HS-27A (cell line): ENCODE results near the gene ADAM8.
"Not testable (repeated sequence)": the region's sequence is repeated elsewhere in the genome, so short reads cannot be mapped to it uniquely, and the experiment has no call there.

Experiments used
- DNase-seq: peaks from one replicate; pipeline ENCODE4 v3.0.0-alpha.2; 2012; ENCODE audit warnings: low read depth, missing footprints

Gene ADAM8

DNA sequence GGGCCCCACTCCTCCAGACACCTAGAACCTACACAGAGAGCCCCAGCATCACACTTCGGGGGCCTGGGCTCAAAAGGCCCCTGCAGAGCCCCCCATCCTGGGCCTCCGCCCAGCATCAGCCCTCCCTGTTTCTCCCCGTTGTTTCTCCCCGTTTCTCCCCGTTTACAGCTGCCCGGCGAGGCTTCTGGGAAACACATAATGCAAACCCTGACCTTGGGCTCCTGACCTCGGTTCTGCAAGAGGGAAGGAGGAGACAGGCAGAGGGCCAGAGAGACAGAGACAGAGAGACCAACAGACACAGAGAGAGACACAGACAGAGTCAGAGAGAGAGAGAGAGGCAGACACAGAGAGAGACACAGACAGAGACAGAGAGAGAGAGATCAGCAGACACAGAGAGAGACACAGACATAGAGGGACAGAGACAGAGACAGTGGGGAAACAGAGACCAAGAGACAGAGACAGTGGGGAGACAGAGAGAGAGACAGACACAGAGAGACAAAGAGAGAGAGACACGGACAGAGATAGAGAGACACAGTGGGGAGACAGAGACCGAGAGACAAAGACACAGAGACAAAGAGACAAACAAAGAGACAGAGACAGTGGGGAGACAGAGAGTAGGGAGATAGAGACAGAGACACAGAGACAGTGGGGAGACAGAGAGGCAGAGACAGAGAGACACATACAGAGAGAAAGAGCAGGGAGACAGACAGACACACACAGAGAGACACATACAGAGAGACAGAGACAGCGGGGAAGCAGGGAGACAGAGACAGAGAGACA is 26.5 kb downstream of the ADAM8 start:
- DNase-seq, result no peak

DNA sequence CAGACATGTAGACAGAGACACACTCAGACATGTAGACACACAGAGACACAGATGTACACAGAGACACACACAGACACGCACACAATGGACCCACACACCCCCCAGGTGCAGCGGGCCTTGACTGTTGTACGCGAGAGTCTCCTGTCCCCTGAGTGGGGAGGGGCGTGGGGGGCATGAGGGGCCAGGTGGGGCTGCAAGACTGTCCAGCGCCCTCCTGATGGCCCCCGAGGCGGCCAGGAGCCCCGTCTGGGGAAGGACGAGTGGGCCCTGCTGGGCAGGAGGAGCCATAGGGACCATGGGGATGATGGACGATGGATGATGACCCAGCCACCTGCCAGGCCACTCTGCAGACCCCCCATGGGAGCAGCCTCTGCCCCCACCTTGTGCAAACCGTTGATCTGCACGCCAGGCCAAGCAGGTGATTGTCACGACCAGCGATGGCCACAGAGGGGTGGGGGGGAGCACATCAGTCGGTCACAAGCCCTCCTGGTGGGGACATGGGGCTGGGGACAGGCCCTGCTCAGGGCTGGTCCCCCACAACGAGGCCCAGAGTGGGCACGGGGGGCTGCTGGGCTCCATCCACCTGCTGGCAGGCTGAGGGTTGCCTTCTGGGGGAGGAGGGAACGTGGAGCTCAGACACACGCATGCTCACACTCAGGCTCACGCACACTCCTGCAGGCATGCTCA is 27.4 kb downstream of the ADAM8 start:
- no peak for DNase-seq

GRCh38 chr10:133248334-133248715 is 28.3 kb downstream of the ADAM8 start:
- DNase-seq, result no peak

DNA sequence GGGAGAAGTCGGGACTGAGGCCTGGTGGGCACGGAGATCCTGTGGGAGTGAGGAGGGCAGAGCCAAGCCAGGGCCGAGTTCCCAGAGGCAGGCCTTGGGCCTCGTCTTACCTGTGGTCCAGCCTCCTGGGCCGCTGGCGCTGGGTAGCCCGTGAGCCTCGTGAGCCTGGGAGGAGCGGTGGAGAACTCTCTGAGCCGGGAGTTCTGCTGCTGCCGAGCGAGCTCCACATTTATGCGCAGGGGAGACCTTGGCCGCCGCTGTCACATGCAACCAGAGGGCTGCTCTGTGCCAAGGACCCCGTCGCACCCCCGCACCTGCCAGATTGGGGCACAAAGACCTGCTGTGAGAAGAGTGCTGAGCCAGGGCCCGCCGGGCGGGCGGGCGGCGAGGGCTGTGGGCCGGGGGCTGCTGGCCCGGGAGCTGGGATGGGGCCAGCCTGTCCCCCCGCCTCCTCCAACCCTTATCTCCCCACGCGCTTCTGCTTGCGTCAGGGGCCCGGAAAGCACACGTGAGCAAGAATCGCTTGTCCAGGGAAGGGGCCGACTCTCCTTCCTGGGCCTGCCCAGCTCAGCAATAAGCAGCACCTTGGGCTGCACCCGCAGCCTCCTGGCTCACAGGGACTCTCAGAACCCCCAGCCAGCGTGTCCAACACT is 28.9 kb downstream of the ADAM8 start:
- no peak for DNase-seq

- DNase-seq, result no peak
Observed at GRCh38 chr10:133246236-133246626, 30.4 kb downstream of the ADAM8 start.

DNA sequence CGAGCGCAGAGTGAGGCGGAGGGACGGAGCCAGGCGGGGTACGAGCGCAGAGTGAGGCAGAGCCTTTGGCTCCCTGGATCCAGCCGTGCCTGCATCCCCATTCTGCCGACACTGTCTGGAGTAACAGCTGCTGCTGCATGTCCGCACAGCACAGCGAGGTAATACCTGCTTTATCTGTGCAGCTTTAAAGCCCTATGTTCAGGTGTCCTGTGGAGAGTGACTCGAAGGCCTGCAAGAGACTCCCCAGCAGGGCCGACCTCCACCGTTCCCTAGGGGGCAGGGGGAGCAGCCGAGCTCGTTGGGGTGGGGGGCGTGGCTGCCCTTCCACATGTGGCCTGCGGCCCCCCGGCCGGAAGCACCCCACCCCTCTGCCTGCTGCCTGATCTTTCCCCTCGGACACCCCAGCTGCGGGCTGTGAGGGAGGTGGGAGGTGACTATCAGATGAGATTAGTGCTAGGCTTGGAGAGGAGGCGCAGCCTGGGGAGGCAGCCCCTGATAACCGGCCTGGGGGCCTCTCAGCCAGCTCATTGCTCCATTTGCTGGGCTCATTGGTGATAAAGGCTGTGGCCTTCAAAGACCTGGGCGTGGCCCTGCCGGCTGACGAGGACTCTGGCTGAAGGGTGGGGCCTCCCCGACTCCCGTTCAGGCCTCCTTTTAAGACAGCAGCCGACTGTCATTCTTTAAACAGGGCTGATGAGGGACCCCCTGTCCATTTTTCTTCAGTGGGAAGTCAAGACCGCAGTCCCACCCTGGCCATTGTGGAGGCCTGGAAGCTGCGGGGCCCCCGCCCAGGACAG is 31.0 kb downstream of the ADAM8 start:
- no peak for DNase-seq

DNA sequence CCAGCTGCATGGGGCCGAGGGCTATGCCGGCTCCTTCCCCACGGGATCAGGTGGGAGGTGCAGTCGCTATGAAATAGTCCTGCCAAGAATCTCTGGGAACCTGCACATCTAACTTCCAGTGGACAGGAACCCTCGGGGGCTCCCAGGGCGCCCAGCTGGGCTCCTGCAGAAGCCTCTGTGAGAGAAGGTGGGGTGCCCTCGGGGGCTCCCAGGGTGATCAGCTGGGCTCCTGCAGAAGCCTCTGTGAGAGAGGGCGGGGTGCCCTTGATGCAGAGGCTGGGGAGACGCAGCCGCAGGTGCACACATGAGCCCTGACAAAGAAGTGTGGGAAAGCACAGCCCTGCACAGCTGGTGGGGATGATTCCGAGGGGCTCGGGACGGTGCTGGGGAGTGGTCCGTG is 33.1 kb downstream of the ADAM8 start:
- no peak for DNase-seq

- DNase-seq, result no peak
Observed at GRCh38 chr10:133242611-133243356, 33.9 kb downstream of the ADAM8 start.

GRCh38 chr10:133241501-133242205 is 35.0 kb downstream of the ADAM8 start:
- DNase-seq, result no peak

DNA sequence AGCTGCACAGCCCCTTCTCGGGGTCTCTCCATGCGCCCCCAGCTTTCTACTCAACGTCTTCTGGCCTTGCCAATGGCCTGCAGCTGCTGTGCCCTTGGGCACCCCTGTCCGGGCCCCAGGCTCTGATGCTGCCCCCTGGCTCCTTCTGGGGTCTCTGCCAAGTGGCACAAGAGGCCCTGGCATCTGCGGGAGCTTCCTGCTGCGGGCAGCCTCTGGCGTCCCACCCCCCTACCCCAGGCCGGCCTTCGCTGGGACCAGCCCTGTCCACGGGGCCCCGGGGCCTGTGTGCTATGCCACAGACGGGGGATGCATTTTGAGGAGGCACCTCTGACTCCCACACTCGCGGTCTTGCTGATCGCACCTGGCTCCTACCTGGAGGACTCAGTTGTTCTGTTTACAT is 36.7 kb downstream of the ADAM8 start:
- no peak for DNase-seq

DNA sequence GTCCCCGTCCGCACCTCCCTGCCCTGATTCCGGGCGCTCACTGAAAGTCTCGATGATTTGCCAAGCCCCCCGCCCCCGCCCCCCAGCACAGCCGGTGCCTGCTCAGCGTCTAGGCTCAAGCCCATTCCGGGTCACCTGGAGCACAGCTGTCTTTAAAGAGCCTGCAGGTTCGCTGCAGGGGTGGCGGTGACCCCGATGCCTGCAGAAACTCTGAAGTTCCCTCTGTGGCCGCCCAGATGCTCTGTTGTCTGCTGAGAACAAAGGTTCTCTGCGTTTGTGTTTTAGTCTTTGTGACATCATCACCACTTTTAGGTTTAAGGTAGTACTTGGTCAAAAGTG is 38.2 kb downstream of the ADAM8 start:
- DNase-seq, result no peak

DNA sequence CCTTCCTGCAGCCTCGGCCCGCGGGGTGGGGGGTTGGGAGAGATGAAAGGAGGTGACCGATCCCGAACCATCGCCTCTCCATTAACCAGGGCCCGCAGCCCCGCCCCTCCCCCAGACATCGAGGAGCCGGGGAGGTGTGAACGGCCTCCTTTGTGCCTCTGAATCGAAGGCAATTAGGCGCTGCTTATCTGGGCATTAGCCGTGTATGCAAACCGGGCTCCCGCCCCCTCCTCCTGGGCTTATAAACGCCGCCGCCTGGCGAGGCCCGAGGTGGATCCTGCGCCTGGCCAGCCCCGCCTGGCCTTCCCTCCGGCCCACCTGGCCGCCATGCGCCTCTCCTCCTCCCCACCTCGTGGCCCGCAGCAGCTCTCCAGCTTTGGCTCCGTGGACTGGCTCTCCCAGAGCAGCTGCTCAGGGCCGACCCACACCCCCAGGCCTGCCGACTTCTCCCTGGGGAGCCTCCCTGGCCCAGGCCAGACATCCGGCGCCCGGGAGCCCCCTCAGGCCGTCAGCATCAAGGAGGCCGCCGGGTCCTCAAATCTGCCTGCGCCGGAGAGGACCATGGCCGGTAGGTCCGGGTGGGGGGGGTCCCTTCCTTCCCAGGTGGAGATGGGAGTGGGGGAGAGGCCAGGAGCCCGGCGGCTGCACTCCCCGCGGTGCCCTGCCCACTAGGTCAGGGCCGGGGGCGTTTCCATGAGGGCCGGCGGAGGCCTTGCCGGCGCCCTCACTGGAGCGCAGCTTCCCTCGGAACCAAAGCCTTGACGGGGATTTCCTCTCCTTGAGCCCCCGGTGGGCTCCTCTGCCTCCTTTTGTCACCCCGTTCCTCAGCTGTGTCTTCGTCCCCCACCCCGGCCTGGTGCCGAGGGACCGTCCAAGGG is 38.8 kb downstream of the ADAM8 start, which contains the start of gene VENTX:
TSS of gene VENTX (plus strand) at position 268 of the 878 bp plus-strand sequence. CDS start at position 328, 60 bp downstream.
- DNase-seq, result no peak

DNA sequence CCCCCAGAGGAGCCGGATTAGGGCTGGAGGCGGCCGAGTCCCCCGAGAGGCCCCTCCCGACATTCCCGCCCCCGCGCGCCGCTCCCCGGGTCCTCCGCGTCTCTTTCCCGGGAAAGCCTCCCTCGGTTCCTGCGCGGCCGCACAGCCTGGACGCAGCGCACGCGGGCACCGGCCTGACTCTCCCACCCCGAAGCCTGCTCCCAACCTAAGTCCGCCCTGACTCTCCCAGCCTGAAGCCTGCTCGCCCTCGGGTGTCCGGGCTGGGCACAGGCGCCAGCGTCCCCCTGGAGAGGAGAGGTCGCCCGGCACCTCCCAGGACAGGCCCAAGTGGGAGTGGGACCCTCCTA is 39.5 kb downstream of the ADAM8 start:
- no peak for DNase-seq

DNA sequence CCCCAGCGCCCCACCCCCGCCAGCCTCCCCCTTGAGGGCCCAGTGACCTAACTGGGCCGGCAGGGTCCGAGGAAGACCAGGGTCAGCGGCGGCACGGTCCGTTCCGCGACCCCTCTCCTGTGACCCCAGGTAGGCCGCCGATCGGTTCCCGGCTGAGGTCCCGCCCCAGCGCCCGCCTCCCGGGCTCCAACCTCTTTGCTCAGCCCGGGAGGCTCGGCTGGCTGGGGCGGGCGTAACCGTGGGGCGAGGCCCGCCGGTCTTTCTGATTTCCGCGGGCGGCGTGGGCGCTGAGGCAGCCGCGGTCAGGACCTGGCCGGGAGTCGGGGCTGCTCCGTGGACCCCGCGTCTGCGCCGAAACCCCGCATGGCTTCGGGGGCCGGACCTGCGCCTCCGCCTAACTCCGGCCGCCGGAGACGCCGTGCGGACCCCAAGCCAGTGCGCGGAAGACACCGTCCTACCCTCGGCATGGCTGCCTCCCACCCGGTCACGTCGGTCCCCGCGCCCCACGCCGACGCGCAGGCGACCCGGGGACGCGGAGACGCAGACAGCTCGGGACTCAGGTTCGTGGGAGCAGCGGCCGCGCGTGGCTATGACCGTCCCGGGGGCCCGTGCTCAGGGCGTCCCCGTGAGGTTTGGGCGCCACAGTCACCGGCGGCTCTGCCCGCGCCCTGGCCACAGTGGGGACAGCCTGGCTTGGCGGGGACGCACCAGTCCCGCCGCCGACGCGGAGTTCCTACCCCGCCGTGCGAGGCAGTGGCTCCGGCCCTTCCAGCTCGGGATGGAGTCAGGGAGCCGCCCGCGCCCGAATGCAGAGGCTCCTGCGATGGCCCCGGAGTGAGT is 40.0 kb downstream of the ADAM8 start:
- DNase-seq, result no peak

GRCh38 chr10:133235932-133236331 is 40.7 kb downstream of the ADAM8 start:
- no peak for DNase-seq

- no peak for DNase-seq
Observed at GRCh38 chr10:133235265-133235855, 41.3 kb downstream of the ADAM8 start.

DNA sequence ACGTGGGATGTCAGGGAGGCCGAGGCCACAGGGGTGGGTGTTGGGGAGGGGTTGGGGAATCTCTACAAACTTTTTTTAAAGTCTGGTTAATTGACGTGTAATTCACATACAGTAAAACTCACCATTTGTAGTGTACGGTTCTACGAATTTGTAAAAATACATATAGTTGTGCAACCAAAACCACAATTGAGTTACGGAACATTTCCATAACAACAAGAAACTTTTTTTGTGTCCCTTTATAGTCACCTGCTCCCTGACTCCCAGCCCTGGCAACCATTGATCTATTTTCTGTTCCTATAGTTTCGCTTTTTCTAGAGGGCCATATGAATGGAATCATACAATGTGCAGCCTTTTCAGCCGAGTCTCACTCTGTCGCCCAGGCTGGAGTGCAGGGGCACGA is 41.9 kb downstream of the ADAM8 start:
- not testable (repeated sequence) for DNase-seq

GRCh38 chr10:133231946-133232574 is 44.6 kb downstream of the ADAM8 start:
- no peak for DNase-seq
